ENCODE data around the gene LRRC18.

The LRRC18 gene

GRCh38 chr10:48880016-48880705 lies 59.5 kb downstream of the LRRC18 start:
- DNase-seq (ENCODE audit: low read depth): no peak

- no peak for DNase-seq (ENCODE audit: low read depth)
Measured at GRCh38 chr10:48879451-48879850, 60.2 kb downstream of the LRRC18 start.

DNA sequence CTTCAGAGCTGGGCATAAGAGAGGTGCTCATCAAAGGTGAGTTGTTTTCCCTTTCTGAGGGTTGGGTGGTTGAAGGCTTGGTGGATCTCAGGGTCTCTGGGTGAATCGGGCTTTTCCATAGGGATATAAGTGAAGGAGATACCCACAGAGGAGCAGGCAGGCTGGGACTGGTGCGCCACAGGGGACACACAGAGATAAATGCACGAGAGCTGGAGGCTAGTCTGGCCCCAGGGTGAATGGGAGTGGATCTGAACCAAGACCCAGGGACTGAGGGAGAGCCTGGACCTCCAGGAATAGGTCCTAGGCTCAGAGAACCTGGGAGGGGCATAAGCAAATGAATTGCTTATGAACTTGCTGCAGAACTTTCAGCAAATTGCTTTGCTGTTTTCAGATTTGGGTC lies 61.5 kb downstream of the LRRC18 start:
- DNase-seq (ENCODE audit: low read depth): no peak

DNA sequence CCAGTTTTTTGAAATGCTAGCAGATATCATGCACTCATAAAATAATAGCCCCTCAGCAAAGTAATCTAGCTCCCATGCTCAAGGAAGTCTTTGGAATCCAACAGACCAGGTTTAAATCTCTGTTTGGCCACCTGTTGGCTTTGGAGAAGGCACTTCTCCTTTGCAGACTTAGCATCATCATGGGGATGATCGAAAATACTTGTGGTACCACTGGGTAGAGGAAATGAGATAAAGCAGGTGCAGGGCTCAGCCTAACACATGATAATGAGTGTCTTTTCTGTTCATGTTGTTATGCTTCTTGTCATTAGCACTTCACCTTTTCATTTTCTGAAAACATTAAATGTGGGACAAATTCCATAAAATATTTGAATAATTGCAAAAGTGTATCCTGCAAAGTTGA lies 67.4 kb downstream of the LRRC18 start:
- DNase-seq (ENCODE audit: low read depth): no peak
